ENCODE data around the gene CREBL2.
"Not testable (repeated sequence)": the region's sequence is repeated elsewhere in the genome, so short reads cannot be mapped to it uniquely, and the experiment has no call there.

- not testable (repeated sequence) for TF ChIP-seq CTCF (IDR thresholded peaks at IDR 0.05; ENCODE audit: low read depth, low read length, poor library complexity, severe bottlenecking); EZH2phosphoT487 (IDR thresholded peaks at IDR 0.05; ENCODE audit: borderline replicate concordance, low read length)
Measured at GRCh38 chr12:12580716-12581115, 31.0 kb upstream of the CREBL2 start.

Data from DOHH2 (cell line).